Peyer's patch (tissue), 4 donors: ENCODE data around the gene OGFRL1. TPM values are rescaled to one million over a fixed set of nuclear protein-coding genes. Genes with fewer than 3 reads are reported as not detected.

Experiments used
- DNase-seq, 3 donors: peaks; one replicate each; pipeline ENCODE4 v3.0.0-alpha.2; 2017 to 2019
- H3K27ac ChIP-seq, 4 donors: fragments of 200-600 bp; sonication (generic); one replicate each; pipeline ENCODE4 v1.5.1; 2016 to 2019
- H3K27me3 ChIP-seq, 2 donors: fragments of 200-600 bp; sonication (generic); one replicate each; pipeline ENCODE4 v1.5.1; 2019
- H3K36me3 ChIP-seq, 3 donors: fragments of 200-600 bp; sonication (generic); one replicate each; pipeline ENCODE4 v1.5.1; 2016 to 2019
- H3K4me1 ChIP-seq, 4 donors: fragments of 200-600 bp; sonication (generic); one replicate each; pipeline ENCODE4 v1.5.1; 2016 to 2019
- H3K4me3 ChIP-seq, 4 donors: fragments of 200-600 bp; sonication (generic); 1 replicate in 3 of 4; 2 replicates in 1 of 4; pipeline ENCODE4 v1.5.1; 2016 to 2019; ENCODE audit warnings: mild to moderate bottlenecking in 1 of 4
- H3K9me3 ChIP-seq, 4 donors: fragments of 200-600 bp; sonication (generic); one replicate each; pipeline ENCODE4 v1.5.1; 2016 to 2019; ENCODE audit warnings: mild to moderate bottlenecking in 1 of 4
- CTCF ChIP-seq, 6 experiments: fragments of 450-650 bp in 4 of 6; fragments of 200-600 bp in 2 of 6; sonication (generic) in 1 of 6; IDR thresholded peaks; one replicate each; pipeline ENCODE4 v1.5.1; 2017 to 2019; ENCODE audit warnings: antibody characterized with exemption in 6 of 6, mild to moderate bottlenecking in 3 of 6, moderate library complexity in 1 of 6
- POLR2A ChIP-seq, 2 donors: fragments of 450-650 bp; IDR thresholded peaks; one replicate each; pipeline ENCODE4 v1.5.1; 2017; ENCODE audit warnings: antibody characterized with exemption in 2 of 2, mild to moderate bottlenecking in 2 of 2, moderate library complexity in 2 of 2
- total RNA-seq, 4 donors: library from RNA; depleted of rRNA; stranded (reverse); fragments of >200 nt; gene quantifications; one replicate each; pipeline ENCODE4 v1.1.0, GENCODE V29; 2016

Gene OGFRL1
- total RNA-seq, 4 donors from 2014 or later, result 3.0 to 36.3 (median 5.5) TPM

DNA sequence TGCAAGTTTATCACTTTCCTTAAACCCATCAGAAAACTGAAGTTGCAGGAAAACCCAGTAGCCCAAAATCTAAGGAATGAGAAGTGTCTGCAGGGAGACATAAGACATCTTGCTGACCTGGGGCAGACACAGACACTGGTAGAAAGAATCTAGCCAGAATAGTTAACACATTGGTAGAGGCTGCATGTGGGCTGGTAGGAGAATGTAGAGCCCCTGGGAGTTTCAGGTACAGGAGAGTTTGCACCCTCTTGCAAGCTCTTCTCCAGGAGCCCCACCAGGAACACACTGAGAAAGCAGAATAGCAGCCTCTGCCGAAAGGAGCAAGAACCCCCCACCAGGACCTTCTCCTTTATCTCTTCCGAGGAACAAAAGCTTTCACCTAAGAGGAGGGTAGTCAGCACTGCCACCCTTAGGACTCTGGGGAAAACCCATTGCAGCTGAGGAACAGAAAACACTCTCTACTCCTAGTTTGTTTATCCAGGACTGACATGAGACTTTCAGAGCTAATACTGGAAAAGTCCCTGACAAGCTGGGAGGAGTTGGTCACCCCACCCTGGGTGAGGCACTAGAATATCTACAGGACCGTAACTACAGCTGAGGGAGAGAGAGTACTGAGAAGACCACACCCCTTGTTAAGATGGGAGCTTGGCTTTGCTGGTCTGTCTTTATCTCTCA lies 10.5 kb upstream of the OGFRL1 start:
- TF ChIP-seq POLR2A (IDR thresholded peaks at IDR 0.05) (no peak), CTCF (IDR thresholded peaks at IDR 0.05) (no peak)
- Histone ChIP-seq H3K27me3 (no peaks in the 10 kb centered on the region), H3K4me3 (no peak overlapping the region), H3K27ac (no peak overlapping the region), H3K4me1 (no peaks in the 10 kb centered on the region), H3K36me3 (no peaks in the 10 kb centered on the region), H3K9me3 (no peaks in the 10 kb centered on the region)
- no peak for DNase-seq

- Histone ChIP-seq H3K36me3 (no peaks in the 10 kb centered on the region), H3K9me3 (no peaks in the 10 kb centered on the region), H3K4me3 (no peak overlapping the region), H3K4me1 (no peaks in the 10 kb centered on the region), H3K27ac (no peak overlapping the region), H3K27me3 (no peaks in the 10 kb centered on the region)
- no peak for DNase-seq
- no peak for TF ChIP-seq POLR2A (IDR thresholded peaks at IDR 0.05)
Measured at GRCh38 chr6:71279321-71279720, 9.3 kb upstream of the OGFRL1 start.

GRCh38 chr6:71279740-71280139 lies 8.9 kb upstream of the OGFRL1 start:
- H3K36me3 ChIP-seq, result no peaks in the 10 kb centered on the region
- no peak overlapping the region for H3K27ac ChIP-seq
- no peaks in the 10 kb centered on the region for H3K27me3 ChIP-seq
- no peak overlapping the region for H3K4me3 ChIP-seq
- H3K4me1 ChIP-seq, result no peaks in the 10 kb centered on the region
- TF ChIP-seq CTCF (IDR thresholded peaks at IDR 0.05), result no peak
- TF ChIP-seq POLR2A (IDR thresholded peaks at IDR 0.05), result no peak
- no peak for DNase-seq
- H3K9me3 ChIP-seq, result no peaks in the 10 kb centered on the region

GRCh38 chr6:71280701-71281100 lies 7.9 kb upstream of the OGFRL1 start:
- Histone ChIP-seq H3K4me3 (no peak overlapping the region), H3K27me3 (no peaks in the 10 kb centered on the region), H3K27ac (no peak overlapping the region), H3K4me1 (no peaks in the 10 kb centered on the region), H3K36me3 (no peaks in the 10 kb centered on the region), H3K9me3 (no peaks in the 10 kb centered on the region)
- DNase-seq, result no peak
- TF ChIP-seq CTCF (IDR thresholded peaks at IDR 0.05) (no peak), POLR2A (IDR thresholded peaks at IDR 0.05) (no peak)

- no peak overlapping the region for H3K4me3 ChIP-seq
- TF ChIP-seq CTCF (IDR thresholded peaks at IDR 0.05) (no peak), POLR2A (IDR thresholded peaks at IDR 0.05) (no peak)
- no peak for DNase-seq
- H3K27ac ChIP-seq, result no peak overlapping the region
- no peaks in the 10 kb centered on the region for H3K36me3 ChIP-seq
- H3K27me3 ChIP-seq, result no peaks in the 10 kb centered on the region
- H3K4me1 ChIP-seq, result peaks cover 0 to 7% (median 2%) of the 10 kb centered on the region in 4 donors
- H3K9me3 ChIP-seq, result no peaks in the 10 kb centered on the region
Measured at GRCh38 chr6:71284785-71285184, 3.8 kb upstream of the OGFRL1 start.

GRCh38 chr6:71287038-71287437 lies 1.6 kb upstream of the OGFRL1 start:
- TF ChIP-seq POLR2A (IDR thresholded peaks at IDR 0.05), result no peak
- no peak for TF ChIP-seq CTCF (IDR thresholded peaks at IDR 0.05)
- H3K27ac ChIP-seq, result peak overlapping the region; percentile 82 to 96 (median 94)
- no peak for DNase-seq

More at GRCh38 chr6:71287038-71287437, 1.6 kb upstream of the OGFRL1 start:
- H3K36me3 ChIP-seq, result no peaks in the 10 kb centered on the region
- no peaks in the 10 kb centered on the region for H3K9me3 ChIP-seq
- no peak overlapping the region for H3K4me3 ChIP-seq
- H3K27me3 ChIP-seq, result no peaks in the 10 kb centered on the region
- peaks cover 0 to 7% (median 3%) of the 10 kb centered on the region in 4 donors for H3K4me1 ChIP-seq
